HG03159 (cell line): Measurements from ENCODE around the gene MUC20.
"Not testable (repeated sequence)": the region's sequence is repeated elsewhere in the genome, so short reads cannot be mapped to it uniquely, and the experiment has no call there.

Source experiments
- ATAC-seq: cut with Tn5 transposase; IDR thresholded peaks from one replicate; pipeline ENCODE4 v1.9.1; 2021; ENCODE audit warnings: mild to moderate bottlenecking, moderate library complexity; ENCODE audit not compliant: unreplicated experiment

Gene MUC20

DNA sequence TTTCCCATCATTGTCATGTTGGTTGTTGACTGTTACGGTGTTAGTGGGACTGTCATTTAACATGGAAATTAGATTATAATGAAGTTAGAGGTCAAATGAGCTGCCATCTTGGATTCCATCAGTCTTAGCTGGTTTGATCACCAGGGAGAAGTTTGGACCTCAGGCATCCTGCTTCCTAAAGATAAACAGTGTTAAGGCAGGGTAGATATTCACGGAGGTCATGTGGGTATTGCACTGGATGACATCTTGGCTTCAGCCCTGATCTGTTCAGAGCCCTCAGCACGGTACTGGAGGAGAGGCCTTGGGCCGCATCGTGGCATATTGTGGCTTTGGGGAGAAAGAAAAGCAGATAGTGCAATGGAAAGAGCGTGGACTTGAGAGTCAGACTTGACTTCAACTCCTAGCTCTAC is 11.1 kb upstream of the MUC20 start:
- ATAC-seq, result no peak

- not testable (repeated sequence) for ATAC-seq
These were observed 10.5 kb upstream of the MUC20 start for GRCh38 chr3:195710126-195710905.

- ATAC-seq, result not testable (repeated sequence)
These were observed 9.5 kb upstream of the MUC20 start for GRCh38 chr3:195711091-195711812.

DNA sequence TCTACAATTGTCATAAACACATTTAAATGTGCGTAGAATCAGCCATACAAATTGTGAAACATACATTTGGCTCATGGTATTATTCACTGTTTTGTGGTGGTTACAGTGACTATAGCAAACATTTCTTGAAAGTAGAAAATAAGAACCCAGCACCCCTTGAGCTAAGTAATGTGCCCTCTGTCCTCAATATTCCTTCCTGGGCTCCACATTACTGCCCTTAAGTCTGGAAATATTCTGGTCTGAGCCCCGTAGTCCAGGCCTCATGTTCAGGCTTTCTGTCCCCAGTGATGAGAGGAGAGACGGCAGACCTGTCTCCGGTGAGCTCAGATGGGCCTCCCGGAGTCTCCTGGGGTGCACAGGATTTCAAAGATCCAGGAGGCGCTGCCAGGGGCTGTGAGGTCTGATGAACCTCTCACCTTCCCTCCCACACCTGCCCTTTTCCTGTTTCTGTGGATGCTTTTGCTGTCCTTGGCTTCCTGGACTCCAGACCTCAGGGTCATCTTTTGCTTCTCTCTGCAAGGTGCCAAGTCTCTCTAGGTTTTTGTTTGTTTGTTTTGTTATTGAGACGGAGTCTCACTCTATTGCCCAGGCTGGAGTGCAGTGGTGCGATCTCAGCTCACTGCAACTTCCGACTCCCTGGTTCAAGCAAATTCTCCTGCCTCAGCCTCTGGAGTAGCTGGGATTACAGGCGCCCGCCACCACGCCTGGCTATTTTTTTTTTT is 8.8 kb upstream of the MUC20 start:
- ATAC-seq, result no peak

GRCh38 chr3:195712535-195712910 is 8.3 kb upstream of the MUC20 start:
- ATAC-seq, result not testable (repeated sequence)

DNA sequence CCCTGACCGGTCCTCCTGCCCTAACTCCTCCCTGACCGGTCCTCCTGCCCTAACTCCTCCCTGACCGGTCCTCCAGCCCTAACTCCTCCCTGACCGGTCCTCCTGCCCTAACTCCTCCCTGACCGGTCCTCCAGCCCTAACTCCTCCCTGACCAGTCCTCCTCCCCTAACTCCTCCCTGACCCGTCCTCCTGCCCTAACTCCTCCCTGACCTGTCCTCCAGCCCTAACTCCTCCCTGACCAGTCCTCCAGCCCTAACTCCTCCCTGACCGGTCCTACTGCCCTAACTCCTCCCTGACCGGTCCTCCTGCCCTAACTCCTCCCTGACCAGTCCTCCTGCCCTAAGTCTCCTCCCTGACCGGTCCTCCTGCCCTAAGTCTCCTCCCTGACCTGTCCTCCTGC is 7.6 kb upstream of the MUC20 start:
- not testable (repeated sequence) for ATAC-seq

DNA sequence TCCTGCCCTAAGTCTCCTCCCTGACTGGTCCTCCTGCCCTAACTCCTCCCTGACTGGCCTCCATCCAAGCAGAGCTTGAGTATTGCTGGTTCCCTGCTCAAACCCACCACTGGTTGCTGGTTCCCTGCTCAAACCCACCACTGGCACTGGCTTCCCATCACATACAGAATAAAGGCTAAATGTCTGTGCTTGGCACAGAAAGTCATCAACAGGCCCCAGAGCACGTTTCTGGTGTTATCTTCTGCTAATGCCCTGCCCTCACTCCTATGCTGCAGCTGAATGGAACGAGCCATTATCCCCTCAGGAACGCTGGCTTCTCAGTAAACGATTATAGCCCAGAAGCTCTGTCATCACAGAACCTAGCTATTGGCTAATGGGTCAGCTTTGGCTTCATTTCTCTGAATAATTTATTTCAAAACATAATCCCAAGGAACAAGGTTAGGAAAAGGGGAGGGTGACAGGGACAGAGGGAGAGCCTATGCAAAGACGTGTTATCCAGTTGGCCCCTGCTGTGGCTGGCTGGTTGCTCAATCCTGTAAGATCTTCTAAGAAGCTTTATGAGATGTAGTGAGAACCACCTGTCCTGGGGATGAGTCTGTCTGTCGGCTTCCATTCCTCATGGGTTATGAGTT is 6.3 kb upstream of the MUC20 start:
- ATAC-seq, result no peak

GRCh38 chr3:195715134-195715533 is 5.6 kb upstream of the MUC20 start:
- no peak for ATAC-seq

DNA sequence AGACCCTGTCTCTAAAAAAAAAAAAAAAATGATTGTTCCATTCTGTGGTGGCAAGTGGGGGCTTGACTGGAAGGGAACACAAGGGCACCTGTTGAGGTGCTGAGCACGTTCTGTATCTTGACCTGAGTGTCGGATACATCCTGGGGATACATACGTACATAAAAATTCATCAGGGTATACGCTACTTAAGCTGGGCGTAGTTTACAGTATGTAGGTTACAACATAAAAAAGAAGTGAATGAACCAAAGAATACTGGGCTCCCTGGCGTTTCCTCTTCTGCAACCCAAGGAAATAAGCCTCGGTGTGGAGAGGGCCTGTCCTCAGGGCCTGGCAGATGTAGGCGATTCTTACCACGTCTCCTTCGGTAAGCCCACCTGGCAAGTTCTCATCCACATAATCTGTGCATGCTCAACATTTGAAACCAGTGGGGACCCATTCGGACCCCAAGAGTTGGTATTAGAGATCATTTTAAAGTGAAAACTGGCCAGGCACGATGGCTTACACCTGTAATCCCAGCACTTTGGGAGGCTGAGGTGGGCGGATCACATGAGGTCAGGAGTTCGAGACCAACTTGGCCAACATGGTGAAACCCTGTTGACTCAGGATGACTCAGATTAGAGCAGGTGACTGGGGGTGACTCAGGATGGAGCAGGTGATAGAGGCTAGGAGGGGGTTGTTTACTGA is 5.1 kb upstream of the MUC20 start:
- ATAC-seq, result no peak

DNA sequence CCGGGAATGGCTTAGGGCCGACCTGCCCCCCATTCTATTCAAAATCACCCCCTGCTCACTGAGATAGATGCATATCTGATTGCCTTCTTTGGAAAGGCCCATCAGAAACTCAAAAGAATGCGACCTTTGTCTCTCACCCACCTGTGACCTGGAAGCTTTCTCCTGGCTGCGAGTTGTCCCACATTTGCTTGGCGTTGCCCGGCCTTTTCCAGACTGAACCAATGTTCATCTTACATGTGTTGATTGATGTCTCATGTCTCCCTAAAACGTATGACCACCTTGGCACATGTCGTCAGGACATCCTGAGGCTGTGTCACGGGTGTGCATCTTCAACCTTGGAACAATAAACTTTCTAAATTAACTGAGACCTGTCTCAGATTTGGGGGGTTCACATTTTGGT is 3.4 kb upstream of the MUC20 start:
- ATAC-seq, result no peak

DNA sequence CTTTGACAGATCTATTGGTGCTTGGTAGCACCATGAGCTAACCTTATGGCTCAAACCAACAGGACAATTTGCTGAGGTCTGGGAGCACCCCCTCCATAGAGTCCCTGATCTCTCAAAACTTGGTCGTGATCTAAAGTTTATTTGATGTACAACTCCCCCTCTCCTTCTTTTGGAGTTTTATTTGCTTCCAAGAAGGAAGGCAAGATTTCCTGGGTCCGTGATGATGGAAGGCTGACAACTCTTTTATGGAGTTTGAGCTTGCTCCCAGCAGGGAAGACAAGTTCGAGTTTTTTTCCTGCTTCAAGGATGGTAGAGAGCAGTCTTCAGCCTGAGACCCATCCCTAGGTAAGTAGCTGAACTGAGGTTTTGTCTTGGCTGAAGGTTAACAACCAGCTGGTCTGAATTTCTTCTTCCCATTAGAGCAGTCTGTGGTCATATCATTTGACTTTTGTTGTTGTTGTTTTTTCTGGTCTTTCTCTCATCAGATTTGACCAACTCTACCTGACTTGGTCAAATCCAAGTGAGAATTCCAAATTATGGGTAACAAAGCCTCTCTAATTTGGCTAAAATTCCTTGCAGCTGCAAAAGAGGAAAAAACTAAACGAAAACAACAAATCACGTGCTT is 2.8 kb upstream of the MUC20 start:
- ATAC-seq, result no peak

DNA sequence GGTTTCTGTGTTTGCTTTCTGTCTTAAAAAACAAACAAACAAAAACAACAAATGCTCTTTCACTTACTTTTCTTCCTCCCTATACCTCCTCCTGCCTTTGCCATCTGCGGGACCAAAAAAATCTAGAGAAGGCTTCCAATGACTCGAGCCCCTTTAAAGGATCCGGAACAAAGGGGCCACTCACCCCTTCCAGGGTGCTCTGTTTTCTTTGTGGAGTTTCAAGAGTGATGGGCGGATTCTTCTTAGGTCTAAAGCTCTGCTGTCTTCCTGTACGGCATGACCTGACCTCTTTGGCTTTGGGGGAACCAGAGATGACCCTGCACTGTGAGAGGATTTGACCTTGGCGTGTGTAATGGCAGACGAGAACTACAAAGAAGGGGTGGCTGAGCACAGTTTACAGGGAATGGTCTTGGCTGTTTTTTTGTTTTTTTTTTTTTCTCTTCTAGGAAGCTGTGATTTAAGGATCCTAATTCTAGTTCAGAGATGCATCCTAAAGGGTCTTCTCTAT is 2.2 kb upstream of the MUC20 start:
- ATAC-seq, result no peak

GRCh38 chr3:195719514-195720254 is 1.1 kb upstream of the MUC20 start:
- not testable (repeated sequence) for ATAC-seq

DNA sequence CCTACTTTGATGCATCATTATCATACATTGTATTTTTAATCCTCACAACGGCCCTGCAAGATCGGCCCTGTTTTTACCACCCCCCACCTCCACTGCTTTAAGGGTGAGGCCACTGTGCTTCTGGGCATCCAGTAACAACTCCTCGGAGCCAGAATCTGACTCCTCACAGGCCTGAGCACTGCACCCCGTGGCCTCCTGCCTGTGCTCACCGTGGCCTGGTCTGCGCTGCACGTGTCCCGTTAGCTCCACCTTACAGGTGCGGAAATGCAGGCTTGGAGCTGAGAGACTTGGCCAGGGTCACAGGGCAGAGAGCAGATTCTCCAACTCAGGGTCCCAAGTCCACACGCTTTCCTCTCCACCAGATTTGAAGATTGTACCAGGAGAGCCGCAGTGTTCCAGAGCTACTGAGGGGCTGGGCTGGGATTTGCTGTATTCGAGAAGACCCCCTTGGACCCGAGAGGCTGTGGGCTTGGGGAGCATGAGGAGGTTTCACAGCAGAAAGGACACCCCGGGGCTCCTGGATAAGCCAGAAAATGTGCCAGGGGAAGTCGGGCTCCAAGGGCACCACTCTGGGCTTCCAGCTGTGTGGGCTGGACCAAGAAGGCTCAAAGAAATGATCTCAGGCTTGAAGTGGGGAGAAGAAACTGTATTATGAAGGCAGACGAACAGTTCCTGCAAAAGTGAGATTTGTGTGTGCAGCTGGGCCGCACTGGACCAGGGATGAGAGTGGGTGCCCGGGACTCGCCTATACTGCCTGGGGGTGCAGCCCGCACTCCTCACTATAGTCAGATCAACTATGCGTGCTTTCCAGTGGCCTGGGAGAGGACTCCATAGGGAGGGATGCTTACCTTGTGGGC is 1.6 kb downstream of the MUC20 start:
- ATAC-seq, result not testable (repeated sequence)

GRCh38 chr3:195722996-195723345 is 2.2 kb downstream of the MUC20 start:
- ATAC-seq, result not testable (repeated sequence)

DNA sequence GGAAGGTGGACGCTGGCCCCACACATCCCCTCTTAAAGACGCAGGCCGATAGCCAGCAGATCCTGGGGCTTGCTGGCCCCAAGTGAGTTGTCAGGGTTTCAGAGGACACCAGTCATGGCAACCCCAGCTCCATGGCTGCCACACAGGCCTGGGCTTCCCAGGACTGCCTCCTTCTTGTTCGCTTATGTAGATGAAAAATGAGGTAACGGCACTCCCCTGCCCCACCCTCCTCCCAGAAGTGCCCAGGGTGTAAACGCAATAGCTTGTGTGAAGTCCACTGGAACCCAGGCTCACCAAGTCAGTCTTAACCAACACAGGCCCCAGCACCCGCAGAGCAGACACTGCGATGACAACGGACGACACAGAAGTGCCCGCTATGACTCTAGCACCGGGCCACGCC is 3.6 kb downstream of the MUC20 start:
- not testable (repeated sequence) for ATAC-seq

GRCh38 chr3:195725916-195726740 is 5.3 kb downstream of the MUC20 start:
- ATAC-seq, result not testable (repeated sequence)
